ENCODE measurements around the gene PPP6R3. TPM values are rescaled to one million over a fixed set of nuclear protein-coding genes. Genes with fewer than 3 reads are reported as not detected.
A peak's percentile ranks its signal among the peaks of the same experiment; 100 is the strongest.

Gene PPP6R3
- total RNA-seq, 1 donor from 2014 or later = 83.5 TPM

- DNase-seq (ENCODE audit: missing footprints) = no peak
- peak; percentile 68 for ATAC-seq
- intact Hi-C loops (cut with DNase I) = no loop called here
Observed at GRCh38 chr11:68565768-68566167, 105.2 kb downstream of the PPP6R3 start.

GRCh38 chr11:68567553-68567952 lies 107.0 kb downstream of the PPP6R3 start:
- DNase-seq (ENCODE audit: missing footprints) (no peak), ATAC-seq (no peak)
- intact Hi-C loops (cut with DNase I) = no loop called here

GRCh38 chr11:68569357-68569756 lies 108.8 kb downstream of the PPP6R3 start:
- DNase-seq (ENCODE audit: missing footprints) (no peak), ATAC-seq (no peak)
- intact Hi-C loops (cut with DNase I) = no loop called here

- intact Hi-C loops (cut with DNase I) = no loop called here
- DNase-seq (ENCODE audit: missing footprints) (no peak), ATAC-seq (no peak)
Observed at GRCh38 chr11:68570691-68571090, 110.1 kb downstream of the PPP6R3 start.

GRCh38 chr11:68574308-68574707 lies 113.8 kb downstream of the PPP6R3 start:
- DNase-seq (ENCODE audit: missing footprints) (no peak), ATAC-seq (no peak)
- intact Hi-C loops (cut with DNase I) = no loop called here

GRCh38 chr11:68575025-68575665 lies 114.6 kb downstream of the PPP6R3 start:
- intact Hi-C loops (cut with DNase I) = no loop called here
- ATAC-seq (no peak), DNase-seq (ENCODE audit: missing footprints) (no peak)

GRCh38 chr11:68579455-68579854 lies 118.9 kb downstream of the PPP6R3 start:
- no peak for ATAC-seq
- no peak for DNase-seq (ENCODE audit: missing footprints)
- intact Hi-C loops (cut with DNase I) = no loop called here

- peak; percentile 86 for ATAC-seq
- intact Hi-C loops (cut with DNase I) = loop anchor here (5.0 kb wide), 1 partner anchor 119 kb away; the partner anchor contains the start of gene PPP6R3
- no peak for DNase-seq (ENCODE audit: missing footprints)
Observed at GRCh38 chr11:68581439-68581838, 120.9 kb downstream of the PPP6R3 start.

- DNase-seq (ENCODE audit: missing footprints) (no peak), ATAC-seq (no peak)
- intact Hi-C loops (cut with DNase I) = loop anchor here (5.0 kb wide), 1 partner anchor 120 kb away; the partner anchor contains the start of gene PPP6R3
Observed at GRCh38 chr11:68581901-68582300, 121.3 kb downstream of the PPP6R3 start.

GRCh38 chr11:68582416-68583040 lies 122.0 kb downstream of the PPP6R3 start:
- no peak for DNase-seq (ENCODE audit: missing footprints)
- ATAC-seq = peak; percentile 58
- intact Hi-C loops (cut with DNase I) = loop anchor here (5.0 kb wide), 1 partner anchor 120 kb away; the partner anchor contains the start of gene PPP6R3

- ATAC-seq (no peak), DNase-seq (ENCODE audit: missing footprints) (no peak)
- intact Hi-C loops (cut with DNase I) = loop anchor here (5.0 kb wide), 1 partner anchor 121 kb away; the partner anchor contains the start of gene PPP6R3
Observed at GRCh38 chr11:68583041-68583446, 122.5 kb downstream of the PPP6R3 start.

- no peak for DNase-seq (ENCODE audit: missing footprints)
- no peak for ATAC-seq
- intact Hi-C loops (cut with DNase I) = loop anchor here (5.0 kb wide), 1 partner anchor 122 kb away; the partner anchor contains the start of gene PPP6R3
Observed at GRCh38 chr11:68584097-68584496, 123.5 kb downstream of the PPP6R3 start.

GRCh38 chr11:68584991-68585524 lies 124.5 kb downstream of the PPP6R3 start:
- ATAC-seq (no peak), DNase-seq (ENCODE audit: missing footprints) (no peak)
- intact Hi-C loops (cut with DNase I) = loop anchor here (5.0 kb wide), 1 partner anchor 123 kb away; the partner anchor contains the start of gene PPP6R3

GRCh38 chr11:68589547-68590216 lies 129.1 kb downstream of the PPP6R3 start:
- DNase-seq (ENCODE audit: missing footprints) (no peak), ATAC-seq (peak; percentile 43)
- intact Hi-C loops (cut with DNase I) = no loop called here

- DNase-seq (ENCODE audit: missing footprints) (no peak), ATAC-seq (no peak)
- intact Hi-C loops (cut with DNase I) = no loop called here
Observed at GRCh38 chr11:68591719-68592118, 131.2 kb downstream of the PPP6R3 start.

- ATAC-seq = no peak
- no peak for DNase-seq (ENCODE audit: missing footprints)
- intact Hi-C loops (cut with DNase I) = no loop called here
Observed at GRCh38 chr11:68593441-68593840, 132.9 kb downstream of the PPP6R3 start.

- intact Hi-C loops (cut with DNase I) = no loop called here
- DNase-seq (ENCODE audit: missing footprints) (no peak), ATAC-seq (no peak)
Observed at GRCh38 chr11:68594123-68594522, 133.6 kb downstream of the PPP6R3 start.

- ATAC-seq = no peak
- no peak for DNase-seq (ENCODE audit: missing footprints)
- intact Hi-C loops (cut with DNase I) = no loop called here
Observed at GRCh38 chr11:68596231-68596630, 135.7 kb downstream of the PPP6R3 start.

GRCh38 chr11:68598816-68599653 lies 138.5 kb downstream of the PPP6R3 start:
- no peak for DNase-seq (ENCODE audit: missing footprints)
- ATAC-seq = no peak
- intact Hi-C loops (cut with DNase I) = no loop called here

Data from Right ventricle myocardium inferior (tissue), 1 donor.